ENCODE data around the gene MOB3A. TPM values are rescaled to one million over a fixed set of nuclear protein-coding genes. Genes with fewer than 3 reads are reported as not detected.

Gene MOB3A
- total and polyA plus RNA-seq, 2 of the 8 experiments (the other 6 are each of a cell fraction or from before 2014, with no cell fraction given) = 9.2 to 9.6 TPM

DNA sequence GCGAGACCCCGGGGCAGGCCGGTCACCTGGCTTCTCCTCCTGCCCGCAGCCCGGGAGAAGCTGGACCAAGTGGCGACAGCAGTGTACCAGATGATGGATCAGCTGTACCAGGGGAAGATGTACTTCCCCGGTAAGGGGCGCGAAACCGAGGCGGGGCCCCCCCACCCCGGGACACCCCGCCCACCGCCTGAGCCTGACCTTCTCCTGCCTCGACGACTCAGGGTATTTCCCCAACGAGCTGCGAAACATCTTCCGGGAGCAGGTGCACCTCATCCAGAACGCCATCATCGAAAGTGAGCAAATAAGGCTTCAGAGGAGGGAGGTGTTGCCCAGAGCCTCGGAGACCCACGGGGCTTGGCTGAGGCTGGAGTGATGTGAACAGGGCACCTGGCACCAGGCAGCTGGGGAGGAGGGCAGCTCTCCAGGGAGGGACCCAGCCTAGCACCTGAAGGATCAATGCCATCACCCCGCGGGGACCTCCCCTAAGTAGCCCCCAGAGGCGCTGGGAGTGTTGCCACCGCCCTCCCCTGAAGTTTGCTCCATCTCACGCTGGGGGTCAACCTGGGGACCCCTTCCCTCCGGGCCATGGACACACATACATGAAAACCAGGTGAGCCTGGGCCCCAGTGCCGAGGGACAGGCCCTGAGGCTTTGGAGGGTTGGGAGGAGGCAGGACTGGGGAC lies 1.2 kb upstream of the MOB3A start:
- ChIA-PET CTCF (ENCODE audit: partially characterized antibody) (interaction anchor here (0.7 to 2.0 kb wide), 7 partner anchors 13 to 166 kb away, joined by 3 to 8 read pairs (median 4); no protein-coding TSS in a partner anchor), POLR2A (ENCODE audit: partially characterized antibody) (interaction anchor here (0.6 to 1.1 kb wide), 2 partner anchors 46 to 267 kb away, joined by 3 to 4 read pairs; partner anchors contain the start of gene MKNK2)
- no peak overlapping the region for H3K56ac ChIP-seq (replicated peaks; ENCODE audit: insufficient read length, low read depth, low read length)
- H3K79me2 ChIP-seq (ENCODE audit: control insufficient read depth in 1 of 2, insufficient read depth in 2 of 2, low read length in 2 of 2) = no peaks in the 10 kb centered on the region
- H2AFZ ChIP-seq (ENCODE audit: low read length) = 0 out of 2 replicates have a peak overlapping the region, but pooled peaks have one; percentile 82
- H3K27me3 ChIP-seq (replicated peaks in 1 of 4; ENCODE audit: control insufficient read depth in 3 of 4, extremely low read depth in 1 of 4, insufficient read depth in 3 of 4, low read length in 3 of 4) = no peaks in the 10 kb centered on the region
- no peak overlapping the region for H3K18ac ChIP-seq (ENCODE audit: extremely low read depth, low read length)
- no peak for DNase-seq (ENCODE audit: low read depth in 1 of 2, low spot score in 2 of 2)
- no peaks in the 10 kb centered on the region for H3K79me1 ChIP-seq (ENCODE audit: low read depth, low read length)
- H3K4me1 ChIP-seq (replicated peaks in 1 of 4; ENCODE audit: control insufficient read depth in 3 of 4, insufficient read depth in 4 of 4, low read length in 3 of 4) = peaks cover 0 to 3% (median 1%) of the 10 kb centered on the region in 4 experiments; a peak in 4 of 7 replicates
- no peak overlapping the region for H4K5ac ChIP-seq (ENCODE audit: insufficient read length, low read depth, low read length)
- H2BK15ac ChIP-seq (ENCODE audit: low read length) = no peak overlapping the region
- peak overlapping the region; percentile 15 to 58 (median 51); a peak in 7 of 8 replicates for H3K4me3 ChIP-seq (ENCODE audit: extremely low read depth in 1 of 4, insufficient read depth in 2 of 4, low read depth in 3 of 4, low read length in 4 of 4)
- no peak for FAIRE-seq
- H2BK12ac ChIP-seq (ENCODE audit: low read depth, low read length) = no peak overlapping the region
- 72% methylated on average over 25 of the region's 30 CpGs; no CpG with 5 or more reads in 1 of the 2 experiments for WGBS, 2 experiments (ENCODE audit: extremely low coverage in 1 of 2, insufficient coverage in 1 of 2, insufficient read length in 1 of 2, insufficient replicate concordance in 2 of 2, low coverage in 1 of 2, low lambda C conversion rate in 2 of 2, missing lambda C conversion rate in 1 of 2)
- no peak overlapping the region for H3K27ac ChIP-seq (ENCODE audit: low read depth, low read length)
- peak overlapping the region in 1 of 4 experiments; percentile 28; a peak in 2 of 7 replicates for H3K9ac ChIP-seq (replicated peaks in 1 of 4; ENCODE audit: extremely low read depth in 1 of 4, low read depth in 3 of 4, low read length in 3 of 4)
- H4K20me1 ChIP-seq (replicated peaks in 1 of 2; ENCODE audit: control insufficient read depth in 1 of 2, insufficient read depth in 2 of 2, low read length in 2 of 2) = peaks cover 8 to 20% of the 10 kb centered on the region in 2 experiments
- peaks cover 11 to 25% (median 22%) of the 10 kb centered on the region in 4 experiments for H3K36me3 ChIP-seq (ENCODE audit: control insufficient read depth in 2 of 4, insufficient read depth in 4 of 4, low read length in 3 of 4)
- no peak overlapping the region for H2BK120ac ChIP-seq (replicated peaks; ENCODE audit: low read depth, low read length)
- peak overlapping the region; percentile 53 to 95 for H3K4me2 ChIP-seq (ENCODE audit: insufficient read depth in 1 of 2, low read depth in 2 of 2, low read length in 2 of 2)
- H3K14ac ChIP-seq (ENCODE audit: insufficient read length) = no peak overlapping the region
- H3K9me3 ChIP-seq (ENCODE audit: insufficient read depth in 2 of 2, low read depth in 1 of 2, low read length in 1 of 2) = no peaks in the 10 kb centered on the region
- H3K23ac ChIP-seq (ENCODE audit: insufficient read length) = no peak overlapping the region
- H2BK5ac ChIP-seq (ENCODE audit: low read depth, low read length) = no peak overlapping the region
- H4K91ac ChIP-seq (replicated peaks; ENCODE audit: insufficient read length, low read length) = no peak overlapping the region
- H2AK5ac ChIP-seq (ENCODE audit: low read depth, low read length) = no peak overlapping the region
- no peak overlapping the region for H2BK20ac ChIP-seq (ENCODE audit: low read length)
- H3K4ac ChIP-seq (replicated peaks; ENCODE audit: insufficient read length, low read depth, low read length) = no peak overlapping the region
- H4K8ac ChIP-seq (ENCODE audit: extremely low read depth, insufficient read depth, low read length) = no peak overlapping the region
- H3K23me2 ChIP-seq (ENCODE audit: low read depth, low read length) = peaks cover 6% of the 10 kb centered on the region; the same call in 1 of the 2 replicates
- TF ChIP-seq SIN3A (conservative IDR thresholded peaks at IDR 0.05 in 1 of 2, IDR thresholded peaks at IDR 0.05 in 1 of 2; ENCODE audit: low read depth in 1 of 2, low read length in 2 of 2) = 0 out of 4 replicates have a peak, but pooled peaks of 1 of the 2 experiments have one; percentile 43

All from H1 (cell line).